ENCODE data around the gene SFXN5. TPM values are rescaled to one million over a fixed set of nuclear protein-coding genes. Genes with fewer than 3 reads are reported as not detected.

The SFXN5 gene
- total RNA-seq, 2 donors from 2014 or later: 16.6 to 18.1 TPM

- Histone ChIP-seq H3K36me3 (no peaks in the 10 kb centered on the region), H3K9me3 (no peaks in the 10 kb centered on the region), H3K4me1 (ENCODE audit: control insufficient read depth in 1 of 2, low read depth in 2 of 2) (no peaks in the 10 kb centered on the region), H3K27me3 (replicated peaks; ENCODE audit: insufficient read depth) (no peaks in the 10 kb centered on the region), H3K27ac (no peak overlapping the region), H3K4me3 (no peak overlapping the region)
- TF ChIP-seq CTCF (IDR thresholded peaks at IDR 0.05): no peak
- DNase-seq (ENCODE audit: low spot score) (no peak), ATAC-seq (ENCODE audit: insufficient number of reproducible peaks, low FRiP score, low read depth) (no peak)
Measured at GRCh38 chr2:72943540-72944395, 127.7 kb downstream of the SFXN5 start.

GRCh38 chr2:72942881-72943418 lies 128.6 kb downstream of the SFXN5 start:
- no peaks in the 10 kb centered on the region for H3K27me3 ChIP-seq (replicated peaks; ENCODE audit: insufficient read depth)
- no peak for DNase-seq (ENCODE audit: low spot score)
- H3K36me3 ChIP-seq: no peaks in the 10 kb centered on the region
- TF ChIP-seq CTCF (IDR thresholded peaks at IDR 0.05): no peak
- no peak for ATAC-seq (ENCODE audit: insufficient number of reproducible peaks, low FRiP score, low read depth)
- H3K27ac ChIP-seq: no peak overlapping the region
- H3K4me1 ChIP-seq (ENCODE audit: control insufficient read depth in 1 of 2, low read depth in 2 of 2): no peaks in the 10 kb centered on the region
- H3K4me3 ChIP-seq: no peak overlapping the region
- H3K9me3 ChIP-seq: no peaks in the 10 kb centered on the region

GRCh38 chr2:72942293-72942692 lies 129.2 kb downstream of the SFXN5 start:
- no peaks in the 10 kb centered on the region for H3K9me3 ChIP-seq
- H3K27ac ChIP-seq: no peak overlapping the region
- no peaks in the 10 kb centered on the region for H3K36me3 ChIP-seq
- no peak for TF ChIP-seq CTCF (IDR thresholded peaks at IDR 0.05)
- no peaks in the 10 kb centered on the region for H3K27me3 ChIP-seq (replicated peaks; ENCODE audit: insufficient read depth)
- H3K4me3 ChIP-seq: no peak overlapping the region
- DNase-seq (ENCODE audit: low spot score) (no peak), ATAC-seq (ENCODE audit: insufficient number of reproducible peaks, low FRiP score, low read depth) (no peak)
- no peaks in the 10 kb centered on the region for H3K4me1 ChIP-seq (ENCODE audit: control insufficient read depth in 1 of 2, low read depth in 2 of 2)

GRCh38 chr2:72940786-72941185 lies 130.7 kb downstream of the SFXN5 start:
- no peak for TF ChIP-seq CTCF (IDR thresholded peaks at IDR 0.05)
- Histone ChIP-seq H3K4me3 (no peak overlapping the region), H3K9me3 (no peaks in the 10 kb centered on the region), H3K4me1 (ENCODE audit: control insufficient read depth in 1 of 2, low read depth in 2 of 2) (no peaks in the 10 kb centered on the region), H3K27me3 (replicated peaks; ENCODE audit: insufficient read depth) (no peaks in the 10 kb centered on the region), H3K27ac (no peak overlapping the region), H3K36me3 (no peaks in the 10 kb centered on the region)
- DNase-seq (ENCODE audit: low spot score) (no peak), ATAC-seq (ENCODE audit: insufficient number of reproducible peaks, low FRiP score, low read depth) (no peak)

- ATAC-seq (ENCODE audit: insufficient number of reproducible peaks, low FRiP score, low read depth) (no peak), DNase-seq (ENCODE audit: low spot score) (no peak)
- Histone ChIP-seq H3K27ac (no peak overlapping the region), H3K9me3 (no peaks in the 10 kb centered on the region), H3K4me1 (ENCODE audit: control insufficient read depth in 1 of 2, low read depth in 2 of 2) (no peaks in the 10 kb centered on the region), H3K4me3 (no peak overlapping the region), H3K27me3 (replicated peaks; ENCODE audit: insufficient read depth) (no peaks in the 10 kb centered on the region), H3K36me3 (no peaks in the 10 kb centered on the region)
- no peak for TF ChIP-seq CTCF (IDR thresholded peaks at IDR 0.05)
Measured at GRCh38 chr2:72940361-72940760, 131.2 kb downstream of the SFXN5 start.
